B cell (primary cell): Measurements from ENCODE around the gene AZIN2. TPM values are rescaled to one million over a fixed set of nuclear protein-coding genes. Genes with fewer than 3 reads are reported as not detected.

ENCODE experiments used
- ATAC-seq: fragments of 200-7000 bp; cut with Tn5 transposase; one replicate; pipeline ENCODE4 v1.10.0; 2021; ENCODE audit warnings: low read depth, mild to moderate bottlenecking, moderate number of reproducible peaks, moderate library complexity
- CTCF ChIA-PET: fragments of 350-600 bp; sonication (Branson Sonifier 250); formaldehyde crosslinking; loops from one replicate; lab custom pipeline; 2021; ENCODE audit warnings: antibody characterized with exemption, inconsistent platforms; lab: Charles Lee
- POLR2A ChIA-PET: fragments of 350-600 bp; sonication (Branson Sonifier 250); formaldehyde crosslinking; loops from one replicate; lab custom pipeline; 2021; ENCODE audit warnings: antibody characterized with exemption; lab: Charles Lee
- DNase-seq: peaks from one replicate; pipeline ENCODE4 v3.0.0; 2013
- H2AFZ ChIP-seq: 2 replicates; pipeline ENCODE4 v1.6.1; 2012; ENCODE audit warnings: mild to moderate bottlenecking, low read depth, low read length; ENCODE audit not compliant: insufficient read depth, poor library complexity, severe bottlenecking
- H3K27ac ChIP-seq, 2 donors: 1 replicate in 1 of 2; 2 replicates in 1 of 2; pipeline ENCODE4 v1.5.1; 2012 to 2013; ENCODE audit warnings: low read length in 2 of 2, mild to moderate bottlenecking in 2 of 2, moderate library complexity in 1 of 2
- H3K27me3 ChIP-seq, 4 experiments: fragments of 200-600 bp in 1 of 4; sonication (generic) in 1 of 4; replicated peaks in 1 of 4; 1 replicate in 2 of 4; 2 replicates in 2 of 4; pipeline versions ENCODE4 v1.6.1 to v1.7.0; 2013 to 2016; ENCODE audit warnings: low read length in 3 of 4, mild to moderate bottlenecking in 2 of 4, mixed read lengths in 1 of 4, moderate library complexity in 1 of 4; ENCODE audit not compliant: insufficient read depth in 4 of 4, control insufficient read depth in 3 of 4; ENCODE audit errors: control extremely low read depth in 1 of 4
- H3K36me3 ChIP-seq, 2 experiments: replicated peaks in 1 of 2; 1 replicate in 1 of 2; 2 replicates in 1 of 2; pipeline versions ENCODE4 v1.6.1 to v1.7.1; 2013; ENCODE audit warnings: low read length in 1 of 2; ENCODE audit not compliant: insufficient read depth in 2 of 2, control insufficient read depth in 1 of 2; ENCODE audit errors: control extremely low read depth in 1 of 2, extremely low read depth in 1 of 2
- H3K4me1 ChIP-seq, 2 donors: fragments of 200-600 bp in 1 of 2; sonication (generic) in 1 of 2; 1 replicate in 1 of 2; 2 replicates in 1 of 2; pipeline versions ENCODE4 v1.5.1 to v1.6.1; 2013 to 2017; ENCODE audit warnings: low read length in 2 of 2; ENCODE audit not compliant: control insufficient read depth in 2 of 2, insufficient read depth in 2 of 2
- H3K4me2 ChIP-seq: replicated peaks from 2 replicates; pipeline ENCODE3; 2012; ENCODE audit warnings: mild to moderate bottlenecking, low read depth, low read length; ENCODE audit not compliant: poor library complexity, severe bottlenecking
- H3K4me3 ChIP-seq, 5 experiments: fragments of 200-600 bp in 1 of 5; sonication (generic) in 1 of 5; 1 replicate in 3 of 5; 2 replicates in 2 of 5; pipeline versions ENCODE4 v1.5.1 to v1.7.0; 2011 to 2016; ENCODE audit warnings: low read length in 4 of 5, mild to moderate bottlenecking in 4 of 5, low read depth in 2 of 5, control low read depth in 1 of 5, moderate library complexity in 1 of 5; ENCODE audit not compliant: insufficient read depth in 1 of 5; ENCODE audit errors: control extremely low read depth in 1 of 5, extremely low read depth in 1 of 5
- H3K79me2 ChIP-seq: fragments of 200-600 bp; sonication (generic); one replicate; pipeline ENCODE4 v1.6.0; 2016; ENCODE audit warnings: low read length; ENCODE audit not compliant: control insufficient read depth, insufficient read depth
- H3K9ac ChIP-seq: fragments of 200-600 bp; sonication (generic); 2 replicates; pipeline ENCODE4 v1.6.1; 2017; ENCODE audit warnings: mild to moderate bottlenecking, low read length, moderate library complexity
- H3K9me3 ChIP-seq, 3 donors: one replicate each; pipeline versions ENCODE4 v1.6.1 to v1.7.1; 2013; ENCODE audit warnings: low read length in 2 of 3; ENCODE audit not compliant: control insufficient read depth in 2 of 3, insufficient read depth in 1 of 3; ENCODE audit errors: control extremely low read depth in 1 of 3
- H4K20me1 ChIP-seq: 2 replicates; pipeline ENCODE4 v1.6.0; 2012; ENCODE audit warnings: mild to moderate bottlenecking, low read length; ENCODE audit not compliant: insufficient read depth, control insufficient read depth, poor library complexity, severe bottlenecking
- H3K27ac Mint-ChIP-seq: one replicate; pipeline ENCODE4 v1.8.0; 2021; ENCODE audit warnings: mixed read lengths
- H3K27me3 Mint-ChIP-seq: one replicate; pipeline ENCODE4 v1.8.0; 2021; ENCODE audit warnings: mixed read lengths
- H3K4me1 Mint-ChIP-seq: one replicate; pipeline ENCODE4 v1.8.0; 2021; ENCODE audit warnings: mixed read lengths
- H3K4me3 Mint-ChIP-seq: one replicate; pipeline ENCODE4 v1.8.0; 2021; ENCODE audit warnings: mixed read lengths
- H3K9me3 Mint-ChIP-seq: one replicate; pipeline ENCODE4 v1.8.0; 2022; ENCODE audit warnings: mixed read lengths; ENCODE audit not compliant: insufficient read depth
- CTCF ChIP-seq: fragments of 200-600 bp; IDR thresholded peaks from one replicate; pipeline ENCODE4 v1.8.0; 2022; ENCODE audit warnings: antibody characterized with exemption, mild to moderate bottlenecking
- EZH2 ChIP-seq: IDR thresholded peaks from 2 replicates; pipeline ENCODE4 v1.6.1; 2012; ENCODE audit warnings: borderline replicate concordance, low read depth, mild to moderate bottlenecking, moderate library complexity, low read length; ENCODE audit not compliant: insufficient read depth, poor library complexity, severe bottlenecking
- WGBS: methylation state at CpG from one replicate; pipeline ENCODE4 v1.1.5; 2013; ENCODE audit warnings: missing lambda C conversion rate; ENCODE audit not compliant: insufficient coverage; 5-methylcytosine and 5-hydroxymethylcytosine counted together
- intact Hi-C: fragments of 100-400 bp; cut with micrococcal nuclease; formaldehyde crosslinking; loops from one replicate; pipeline ENCODE4 v1.10.0; 2022
- polyA plus RNA-seq: library from polyadenylated mRNA; depleted of rRNA; stranded (reverse); fragments of >200 nt; gene quantifications from 2 replicates; pipeline ENCODE4 v1.2.3, GENCODE V29; 2012
- total RNA-seq, 2 donors: library from RNA; stranded (reverse); fragments of 120-200 nt in 1 of 2; gene quantifications; 1 replicate in 1 of 2; 2 replicates in 1 of 2; pipeline versions ENCODE4 v1.2.3 to v1.2.4, GENCODE V29; 2013 to 2022

AZIN2 gene
- total and polyA plus RNA-seq, 2 donors (not counting 1 experiment from before 2014, with no cell fraction given): 0.33 to 5.9 TPM

GRCh38 chr1:33094971-33095604 is 14.1 kb downstream of the AZIN2 start:
- Histone ChIP-seq H3K36me3 (no peaks in the 10 kb centered on the region), H3K9me3 (no peaks in the 10 kb centered on the region), H3K9ac (no peak overlapping the region), H4K20me1 (no peaks in the 10 kb centered on the region), H3K27me3 (no peaks in the 10 kb centered on the region), H2AFZ (no peak overlapping the region), H3K4me3 (no peak overlapping the region), H3K79me2 (no peaks in the 10 kb centered on the region), H3K4me1 (peaks cover 4 to 10% of the 10 kb centered on the region in 2 donors), H3K4me2 (no peak overlapping the region), H3K27ac (no peak overlapping the region)
- no peaks in the 10 kb centered on the region for H3K27me3 Mint-ChIP-seq
- no peak for TF ChIP-seq EZH2
- peak; percentile 90 for TF ChIP-seq CTCF
- no peak overlapping the region for H3K27ac Mint-ChIP-seq
- no peak overlapping the region for H3K4me3 Mint-ChIP-seq
- ATAC-seq (no peak), DNase-seq (peak; percentile 58)
- intact Hi-C loops: no loop called here
- no CpG with 5 or more reads among the region's 10 CpGs for WGBS
- H3K9me3 Mint-ChIP-seq: no peaks in the 10 kb centered on the region
- ChIA-PET POLR2A (no interaction called here), CTCF (interaction anchor here (0.9 to 3.3 kb wide), 12 partner anchors 11 to 201 kb away, joined by 3 to 30 read pairs (median 4); no protein-coding TSS in a partner anchor)
- H3K4me1 Mint-ChIP-seq: peaks cover 4% of the 10 kb centered on the region

GRCh38 chr1:33096363-33097005 is 15.5 kb downstream of the AZIN2 start:
- Histone ChIP-seq H3K36me3 (no peaks in the 10 kb centered on the region), H3K4me2 (no peak overlapping the region), H4K20me1 (no peaks in the 10 kb centered on the region), H3K4me1 (peaks cover 4 to 10% of the 10 kb centered on the region in 2 donors), H3K79me2 (no peaks in the 10 kb centered on the region), H2AFZ (no peak overlapping the region), H3K4me3 (no peak overlapping the region), H3K27me3 (no peaks in the 10 kb centered on the region), H3K9me3 (no peaks in the 10 kb centered on the region), H3K9ac (no peak overlapping the region), H3K27ac (no peak overlapping the region)
- POLR2A ChIA-PET: no interaction called here
- CTCF ChIA-PET: interaction anchor here (0.6 to 3.3 kb wide), 7 partner anchors 11 to 183 kb away, joined by 5 to 30 read pairs (median 6); no protein-coding TSS in a partner anchor
- no peak for TF ChIP-seq CTCF
- TF ChIP-seq EZH2: no peak
- Mint-ChIP-seq H3K9me3 (no peaks in the 10 kb centered on the region), H3K27me3 (no peaks in the 10 kb centered on the region), H3K4me3 (no peak overlapping the region), H3K4me1 (peaks cover 4% of the 10 kb centered on the region), H3K27ac (no peak overlapping the region)
- 98% methylated on average over 6 of the region's 7 CpGs for WGBS
- intact Hi-C loops: no loop called here
- no peak for ATAC-seq
- no peak for DNase-seq
